Testis (tissue), 2 donors: ENCODE data around the gene HDHD3.

Experiments
- POLR2A ChIP-seq: fragments of 450-650 bp; IDR thresholded peaks from one replicate; pipeline ENCODE4 v1.6.1; 2017; ENCODE audit warnings: antibody characterized with exemption, mild to moderate bottlenecking, moderate library complexity
- TF ChIP-seq, protein P1 (sequence below), 3 experiments: fragments of 450-650 bp in 2 of 3; fragments of 200-600 bp in 1 of 3; sonication (generic) in 1 of 3; IDR thresholded peaks; one replicate each; pipeline ENCODE4 v1.5.1; 2016 to 2019; ENCODE audit warnings: antibody characterized with exemption in 3 of 3, mild to moderate bottlenecking in 2 of 3, moderate library complexity in 1 of 3

DNA sequence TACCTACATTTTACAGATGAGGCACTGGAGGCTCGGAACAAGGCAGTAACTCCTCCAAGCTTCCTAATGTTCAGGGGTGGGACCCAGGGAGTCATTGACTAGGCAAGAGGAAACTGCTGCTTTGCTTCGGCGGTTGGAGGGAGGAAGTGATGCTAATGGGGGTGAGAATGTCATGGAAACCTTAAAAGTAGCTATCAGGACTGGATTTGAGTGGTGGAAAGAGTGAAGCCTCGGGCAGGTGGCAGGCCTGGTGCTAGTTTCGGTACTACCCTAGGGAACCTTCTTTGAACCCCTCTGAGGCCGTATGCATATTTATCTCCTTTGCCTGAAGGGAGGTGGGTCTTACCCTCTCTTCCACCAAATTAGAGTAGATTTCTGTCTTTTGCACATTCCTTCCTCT lies 25.8 kb downstream of the HDHD3 start:
- TF ChIP-seq, protein P1, sequence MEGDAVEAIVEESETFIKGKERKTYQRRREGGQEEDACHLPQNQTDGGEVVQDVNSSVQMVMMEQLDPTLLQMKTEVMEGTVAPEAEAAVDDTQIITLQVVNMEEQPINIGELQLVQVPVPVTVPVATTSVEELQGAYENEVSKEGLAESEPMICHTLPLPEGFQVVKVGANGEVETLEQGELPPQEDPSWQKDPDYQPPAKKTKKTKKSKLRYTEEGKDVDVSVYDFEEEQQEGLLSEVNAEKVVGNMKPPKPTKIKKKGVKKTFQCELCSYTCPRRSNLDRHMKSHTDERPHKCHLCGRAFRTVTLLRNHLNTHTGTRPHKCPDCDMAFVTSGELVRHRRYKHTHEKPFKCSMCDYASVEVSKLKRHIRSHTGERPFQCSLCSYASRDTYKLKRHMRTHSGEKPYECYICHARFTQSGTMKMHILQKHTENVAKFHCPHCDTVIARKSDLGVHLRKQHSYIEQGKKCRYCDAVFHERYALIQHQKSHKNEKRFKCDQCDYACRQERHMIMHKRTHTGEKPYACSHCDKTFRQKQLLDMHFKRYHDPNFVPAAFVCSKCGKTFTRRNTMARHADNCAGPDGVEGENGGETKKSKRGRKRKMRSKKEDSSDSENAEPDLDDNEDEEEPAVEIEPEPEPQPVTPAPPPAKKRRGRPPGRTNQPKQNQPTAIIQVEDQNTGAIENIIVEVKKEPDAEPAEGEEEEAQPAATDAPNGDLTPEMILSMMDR (IDR thresholded peaks at IDR 0.05), result no peak
- no peak for TF ChIP-seq POLR2A
